A673 (cell line): ENCODE data around the gene EFHC2. TPM values are rescaled to one million over a fixed set of nuclear protein-coding genes. Genes with fewer than 3 reads are reported as not detected.
"Not testable (repeated sequence)": the region's sequence is repeated elsewhere in the genome, so short reads cannot be mapped to it uniquely, and the experiment has no call there.

Source experiments
- BruUV-seq: library from RNA; stranded (reverse); fragments of 400-500 nt; replicated peaks from 2 replicates; lab custom pipeline; 2021; lab: Mats Ljungman, UMichigan
- CTCF ChIA-PET: fragments of 300-600 bp; sonication (Branson Sonifier 250); formaldehyde crosslinking; loops from one replicate; lab custom pipeline; 2022; ENCODE audit warnings: antibody characterized with exemption; lab: Charles Lee
- POLR2A ChIA-PET: fragments of 300-600 bp; sonication (Branson Sonifier 250); formaldehyde crosslinking; loops from one replicate; lab custom pipeline; 2022; ENCODE audit warnings: antibody characterized with exemption; ENCODE audit not compliant: low non-redundant PET; lab: Charles Lee
- DNase-seq: peaks from one replicate; pipeline ENCODE4 v3.0.0-alpha.2; 2015; ENCODE audit warnings: low spot score
- H3K27ac ChIP-seq: fragments of 200-600 bp; sonication (generic); 2 replicates; pipeline ENCODE4 v1.5.1; 2016; ENCODE audit warnings: mixed run types, low read depth, mild to moderate bottlenecking, mixed read lengths, antibody characterized with exemption, low read length; ENCODE audit not compliant: poor library complexity, severe bottlenecking
- H3K27me3 ChIP-seq: fragments of 200-600 bp; sonication (generic); replicated peaks from 2 replicates; pipeline ENCODE4 v1.6.1; 2017; ENCODE audit warnings: mixed run types, low read depth, mild to moderate bottlenecking, mixed read lengths, antibody characterized with exemption, low read length; ENCODE audit not compliant: insufficient read depth, poor library complexity
- H3K36me3 ChIP-seq: fragments of 200-600 bp; sonication (generic); 2 replicates; pipeline ENCODE4 v1.6.1; 2016; ENCODE audit warnings: mixed run types, mild to moderate bottlenecking, mixed read lengths, antibody characterized with exemption, low read length; ENCODE audit not compliant: insufficient read depth, poor library complexity, severe bottlenecking
- H3K4me1 ChIP-seq: fragments of 200-600 bp; sonication (generic); 2 replicates; pipeline ENCODE4 v1.6.1; 2017; ENCODE audit warnings: mixed run types, mild to moderate bottlenecking, mixed read lengths, antibody characterized with exemption, low read length; ENCODE audit not compliant: insufficient read depth, poor library complexity, severe bottlenecking
- H3K4me3 ChIP-seq: fragments of 200-600 bp; sonication (generic); 2 replicates; pipeline ENCODE4 v1.5.1; 2016; ENCODE audit warnings: low read depth, mixed run types, mild to moderate bottlenecking, mixed read lengths, low read length; ENCODE audit not compliant: poor library complexity, severe bottlenecking
- H3K9me3 ChIP-seq: fragments of 200-600 bp; sonication (generic); 2 replicates; pipeline ENCODE4 v1.6.1; 2016; ENCODE audit warnings: mixed run types, low read depth, mild to moderate bottlenecking, mixed read lengths, antibody characterized with exemption, low read length; ENCODE audit not compliant: poor library complexity, severe bottlenecking
- CTCF ChIP-seq: fragments of 300-800, 200-600 bp; sonication (generic); conservative IDR thresholded peaks from 2 replicates; pipeline ENCODE4 v1.5.1; 2017; ENCODE audit warnings: low read depth, mild to moderate bottlenecking, antibody characterized with exemption, low read length, moderate library complexity, mixed read lengths
- EZH2 ChIP-seq: fragments of 200-600 bp; sonication (generic); IDR thresholded peaks from 2 replicates; pipeline ENCODE4 v1.6.1; 2017; ENCODE audit warnings: borderline replicate concordance, low read depth, mild to moderate bottlenecking, mixed read lengths, antibody characterized with exemption, low read length; ENCODE audit not compliant: poor library complexity, severe bottlenecking
- intact Hi-C: fragments of 100-400 bp; cut with micrococcal nuclease; formaldehyde crosslinking; loops from one replicate; pipeline ENCODE4 v1.10.0; 2022; ENCODE audit not compliant: unreplicated experiment
- total RNA-seq: library from RNA; stranded (reverse); gene quantifications from 2 replicates; pipeline ENCODE4 v1.2.3, GENCODE V29; 2021

Gene EFHC2
- total RNA-seq, 1 experiment from 2014 or later: 0.11 TPM

GRCh38 chrX:44253575-44253942 is 89.9 kb downstream of the EFHC2 start:
- no peak for DNase-seq
- Histone ChIP-seq H3K27ac (no peak overlapping the region), H3K27me3 (no peaks in the 10 kb centered on the region), H3K4me3 (peak overlapping the region; percentile 10), H3K9me3 (no peaks in the 10 kb centered on the region), H3K36me3 (no peaks in the 10 kb centered on the region), H3K4me1 (no peaks in the 10 kb centered on the region)
- ChIA-PET POLR2A (no interaction called here), CTCF (no interaction called here)
- no TSS peak for BruUV-seq
- intact Hi-C loops: no loop called here
- TF ChIP-seq CTCF: no peak
- no peak for TF ChIP-seq EZH2

GRCh38 chrX:44252688-44253574 is 90.5 kb downstream of the EFHC2 start:
- H3K9me3 ChIP-seq, POLR2A ChIA-PET, H3K27me3 ChIP-seq, H3K4me1 ChIP-seq, H3K27ac ChIP-seq, H3K36me3 ChIP-seq, BruUV-seq, intact Hi-C loops: not testable (repeated sequence)
- peak; percentile 65 for DNase-seq
- CTCF ChIA-PET: interaction anchor here (0.8 kb wide), 1 partner anchor 9 kb away, joined by 4 read pairs; no protein-coding TSS in a partner anchor
- H3K4me3 ChIP-seq: peak overlapping the region; percentile 10

- intact Hi-C loops: no loop called here
- ChIA-PET CTCF (no interaction called here), POLR2A (no interaction called here)
- H3K4me3 ChIP-seq: no peak overlapping the region
- no TSS peak for BruUV-seq
- H3K9me3 ChIP-seq: no peaks in the 10 kb centered on the region
- H3K27ac ChIP-seq: no peak overlapping the region
- no peaks in the 10 kb centered on the region for H3K4me1 ChIP-seq
- TF ChIP-seq EZH2 (no peak), CTCF (no peak)
- DNase-seq: no peak
- no peaks in the 10 kb centered on the region for H3K36me3 ChIP-seq
- H3K27me3 ChIP-seq: no peaks in the 10 kb centered on the region
Observed at GRCh38 chrX:44247468-44247867, 96.0 kb downstream of the EFHC2 start.
